Measurements from ENCODE around the gene PTPRG.

The PTPRG gene

DNA sequence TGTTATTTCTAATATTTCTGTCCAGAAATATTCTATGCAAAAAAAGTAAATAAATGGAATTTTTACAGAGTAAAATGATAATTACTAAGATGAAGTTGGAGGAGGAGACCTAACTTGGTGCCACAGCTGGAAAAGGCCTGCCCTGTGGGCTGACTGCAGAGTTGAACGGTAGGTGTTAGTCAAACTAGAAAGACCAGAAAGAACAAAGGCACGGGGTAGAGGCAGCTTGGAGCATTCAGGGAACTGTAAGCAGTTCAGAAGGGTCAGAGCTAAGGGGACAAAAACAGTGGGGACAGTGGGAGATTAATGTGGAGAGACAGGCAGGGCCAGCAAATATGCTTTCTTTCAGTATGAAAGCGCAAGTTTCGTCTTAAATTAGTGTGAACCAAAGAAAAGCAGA lies 39.3 kb upstream of the PTPRG start:
- Histone ChIP-seq H3K4me2 (ENCODE audit: low read depth, low read length, poor library complexity, severe bottlenecking) (no peak overlapping the region), H3K9me2 (replicated peaks; ENCODE audit: low read depth, low read length) (no peaks in the 10 kb centered on the region), H3K36me3 (ENCODE audit: insufficient read depth, low read length) (no peaks in the 10 kb centered on the region), H3K4me1 (ENCODE audit: insufficient read depth, low read length, poor library complexity, severe bottlenecking) (peaks cover 19% of the 10 kb centered on the region), H3K9me3 (ENCODE audit: insufficient read depth, low read depth, low read length) (no peaks in the 10 kb centered on the region), H3K79me2 (ENCODE audit: insufficient read depth, low read length) (no peaks in the 10 kb centered on the region), H2AFZ (ENCODE audit: low read length) (peak overlapping the region; percentile 58; the same call in 1 of the 2 replicates), H3F3A (ENCODE audit: low read depth) (no peaks in the 10 kb centered on the region), H3K4me3 (ENCODE audit: low read length, poor library complexity, severe bottlenecking) (no peak overlapping the region), H3K9ac (ENCODE audit: low read depth, low read length, poor library complexity, severe bottlenecking) (no peak overlapping the region), H4K20me1 (ENCODE audit: insufficient read depth, low read length, poor library complexity, severe bottlenecking) (no peaks in the 10 kb centered on the region), H3K27me3 (ENCODE audit: insufficient read depth, low read length, poor library complexity, severe bottlenecking) (no peaks in the 10 kb centered on the region)
- TF ChIP-seq, protein P1, sequence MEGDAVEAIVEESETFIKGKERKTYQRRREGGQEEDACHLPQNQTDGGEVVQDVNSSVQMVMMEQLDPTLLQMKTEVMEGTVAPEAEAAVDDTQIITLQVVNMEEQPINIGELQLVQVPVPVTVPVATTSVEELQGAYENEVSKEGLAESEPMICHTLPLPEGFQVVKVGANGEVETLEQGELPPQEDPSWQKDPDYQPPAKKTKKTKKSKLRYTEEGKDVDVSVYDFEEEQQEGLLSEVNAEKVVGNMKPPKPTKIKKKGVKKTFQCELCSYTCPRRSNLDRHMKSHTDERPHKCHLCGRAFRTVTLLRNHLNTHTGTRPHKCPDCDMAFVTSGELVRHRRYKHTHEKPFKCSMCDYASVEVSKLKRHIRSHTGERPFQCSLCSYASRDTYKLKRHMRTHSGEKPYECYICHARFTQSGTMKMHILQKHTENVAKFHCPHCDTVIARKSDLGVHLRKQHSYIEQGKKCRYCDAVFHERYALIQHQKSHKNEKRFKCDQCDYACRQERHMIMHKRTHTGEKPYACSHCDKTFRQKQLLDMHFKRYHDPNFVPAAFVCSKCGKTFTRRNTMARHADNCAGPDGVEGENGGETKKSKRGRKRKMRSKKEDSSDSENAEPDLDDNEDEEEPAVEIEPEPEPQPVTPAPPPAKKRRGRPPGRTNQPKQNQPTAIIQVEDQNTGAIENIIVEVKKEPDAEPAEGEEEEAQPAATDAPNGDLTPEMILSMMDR (conservative IDR thresholded peaks at IDR 0.05; ENCODE audit: low read length), result no peak
- no peak for TF ChIP-seq EZH2phosphoT487 (IDR thresholded peaks at IDR 0.05; ENCODE audit: borderline replicate concordance)

DNA sequence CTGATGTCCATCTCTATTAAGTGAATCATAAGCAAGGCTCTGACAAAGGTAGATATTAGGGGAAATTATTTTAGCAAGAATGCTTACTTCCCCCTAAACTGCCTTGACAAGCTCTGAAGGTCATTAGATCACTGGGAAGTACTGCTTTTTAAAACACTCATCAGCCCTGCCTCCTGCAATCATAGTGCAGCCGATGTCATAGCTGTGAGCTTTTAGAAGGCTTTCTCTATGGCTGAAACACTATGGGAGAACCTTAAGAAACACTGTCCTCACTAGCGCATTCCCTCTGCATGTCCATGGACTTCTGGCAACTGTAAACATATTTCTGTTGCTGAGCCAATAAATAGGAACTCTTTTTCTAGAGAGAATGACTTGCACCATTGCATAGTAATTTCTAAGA lies 38.7 kb upstream of the PTPRG start:
- no peak for TF ChIP-seq EZH2phosphoT487 (IDR thresholded peaks at IDR 0.05; ENCODE audit: borderline replicate concordance)
- no peak overlapping the region for H3K4me3 ChIP-seq (ENCODE audit: low read length, poor library complexity, severe bottlenecking)

DNA sequence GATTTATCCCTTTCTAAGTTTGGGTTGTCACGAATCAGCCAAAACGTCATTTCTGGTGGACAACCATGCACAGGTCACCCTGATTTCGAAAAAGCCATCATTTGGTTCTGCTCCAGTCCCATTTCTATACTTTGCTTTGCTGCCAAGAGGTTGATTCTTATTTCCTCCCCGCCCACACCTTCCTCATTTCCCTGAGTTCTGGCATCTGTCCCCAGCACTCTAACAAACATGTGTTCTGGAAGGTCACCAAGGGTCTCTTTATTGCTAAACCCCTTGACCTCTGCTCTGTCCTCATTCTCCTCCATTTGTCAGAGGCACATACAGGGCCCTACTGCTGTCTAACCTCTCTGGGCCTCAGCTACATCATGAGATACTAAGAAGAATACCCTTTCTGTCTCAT lies 36.4 kb upstream of the PTPRG start:
- no peaks in the 10 kb centered on the region for H3K9me2 ChIP-seq (replicated peaks; ENCODE audit: low read depth, low read length)

More for the DNA sequence above, 38.7 kb upstream of the PTPRG start:
- H3K9me3 ChIP-seq (ENCODE audit: insufficient read depth, low read depth, low read length), result no peaks in the 10 kb centered on the region
- no peaks in the 10 kb centered on the region for H3K79me2 ChIP-seq (ENCODE audit: insufficient read depth, low read length)
- H3K4me1 ChIP-seq (ENCODE audit: insufficient read depth, low read length, poor library complexity, severe bottlenecking), result peaks cover 25% of the 10 kb centered on the region
- H3K27me3 ChIP-seq (ENCODE audit: insufficient read depth, low read length, poor library complexity, severe bottlenecking), result no peaks in the 10 kb centered on the region
- H3K4me2 ChIP-seq (ENCODE audit: low read depth, low read length, poor library complexity, severe bottlenecking), result no peak overlapping the region
- H4K20me1 ChIP-seq (ENCODE audit: insufficient read depth, low read length, poor library complexity, severe bottlenecking), result no peaks in the 10 kb centered on the region
- H2AFZ ChIP-seq (ENCODE audit: low read length), result no peak overlapping the region
- H3K9me2 ChIP-seq (replicated peaks; ENCODE audit: low read depth, low read length), result no peaks in the 10 kb centered on the region
- no peak overlapping the region for H3K9ac ChIP-seq (ENCODE audit: low read depth, low read length, poor library complexity, severe bottlenecking)
- H3F3A ChIP-seq (ENCODE audit: low read depth), result no peaks in the 10 kb centered on the region
- H3K36me3 ChIP-seq (ENCODE audit: insufficient read depth, low read length), result no peaks in the 10 kb centered on the region

DNA sequence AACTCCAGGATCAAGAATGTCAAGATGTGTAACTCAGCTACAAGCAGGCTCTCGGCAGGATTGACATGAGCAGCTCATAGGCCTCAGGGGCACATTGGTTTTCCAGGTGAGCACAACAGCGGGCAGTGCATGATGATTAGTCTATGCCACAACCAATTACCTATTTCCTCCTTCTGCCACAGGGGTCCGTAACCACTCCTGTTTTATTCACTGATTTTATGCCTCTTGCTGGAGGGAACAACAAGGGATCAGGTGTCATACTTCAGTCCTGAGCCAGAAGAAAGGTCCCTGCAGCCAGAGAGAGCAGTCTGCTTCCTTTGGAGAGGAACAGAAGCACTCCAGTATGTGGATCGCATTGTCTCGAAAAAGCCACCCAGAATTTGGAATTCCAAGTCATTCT lies 35.1 kb upstream of the PTPRG start:
- H3K4me1 ChIP-seq (ENCODE audit: insufficient read depth, low read length, poor library complexity, severe bottlenecking), result peaks cover 30% of the 10 kb centered on the region

More for the DNA sequence above, 36.4 kb upstream of the PTPRG start:
- Histone ChIP-seq H2AFZ (ENCODE audit: low read length) (no peak overlapping the region), H3K9ac (ENCODE audit: low read depth, low read length, poor library complexity, severe bottlenecking) (no peak overlapping the region), H3K4me2 (ENCODE audit: low read depth, low read length, poor library complexity, severe bottlenecking) (no peak overlapping the region), H3K79me2 (ENCODE audit: insufficient read depth, low read length) (no peaks in the 10 kb centered on the region), H3K4me1 (ENCODE audit: insufficient read depth, low read length, poor library complexity, severe bottlenecking) (peaks cover 34% of the 10 kb centered on the region), H3K9me3 (ENCODE audit: insufficient read depth, low read depth, low read length) (no peaks in the 10 kb centered on the region), H3K27me3 (ENCODE audit: insufficient read depth, low read length, poor library complexity, severe bottlenecking) (no peaks in the 10 kb centered on the region), H3K4me3 (ENCODE audit: low read length, poor library complexity, severe bottlenecking) (no peak overlapping the region), H3F3A (ENCODE audit: low read depth) (no peaks in the 10 kb centered on the region), H4K20me1 (ENCODE audit: insufficient read depth, low read length, poor library complexity, severe bottlenecking) (no peaks in the 10 kb centered on the region), H3K36me3 (ENCODE audit: insufficient read depth, low read length) (no peaks in the 10 kb centered on the region)
- TF ChIP-seq EZH2phosphoT487 (IDR thresholded peaks at IDR 0.05; ENCODE audit: borderline replicate concordance), result no peak
- TF ChIP-seq, protein P1 (conservative IDR thresholded peaks at IDR 0.05; ENCODE audit: low read length), result no peak

More for the DNA sequence above, 35.1 kb upstream of the PTPRG start:
- H4K20me1 ChIP-seq (ENCODE audit: insufficient read depth, low read length, poor library complexity, severe bottlenecking), result no peaks in the 10 kb centered on the region
- no peaks in the 10 kb centered on the region for H3K27me3 ChIP-seq (ENCODE audit: insufficient read depth, low read length, poor library complexity, severe bottlenecking)
- no peaks in the 10 kb centered on the region for H3K9me3 ChIP-seq (ENCODE audit: insufficient read depth, low read depth, low read length)
- no peaks in the 10 kb centered on the region for H3K79me2 ChIP-seq (ENCODE audit: insufficient read depth, low read length)
- H3K9ac ChIP-seq (ENCODE audit: low read depth, low read length, poor library complexity, severe bottlenecking), result no peak overlapping the region
- no peak overlapping the region for H3K4me2 ChIP-seq (ENCODE audit: low read depth, low read length, poor library complexity, severe bottlenecking)
- H3K4me3 ChIP-seq (ENCODE audit: low read length, poor library complexity, severe bottlenecking), result no peak overlapping the region
- H3F3A ChIP-seq (ENCODE audit: low read depth), result no peaks in the 10 kb centered on the region
- no peaks in the 10 kb centered on the region for H3K36me3 ChIP-seq (ENCODE audit: insufficient read depth, low read length)
- H2AFZ ChIP-seq (ENCODE audit: low read length), result no peak overlapping the region
- TF ChIP-seq EZH2phosphoT487 (IDR thresholded peaks at IDR 0.05; ENCODE audit: borderline replicate concordance), result no peak
- TF ChIP-seq, protein P1 (conservative IDR thresholded peaks at IDR 0.05; ENCODE audit: low read length), result no peak
- H3K9me2 ChIP-seq (replicated peaks; ENCODE audit: low read depth, low read length), result no peaks in the 10 kb centered on the region

All from Loucy (cell line).